Calu3 (cell line): Measurements from ENCODE around the gene ELN. TPM values are rescaled to one million over a fixed set of nuclear protein-coding genes. Genes with fewer than 3 reads are reported as not detected.

Experiments used
- BruUV-seq: library from RNA; stranded (reverse); fragments of 400-500 nt; replicated peaks from 2 replicates; lab custom pipeline; 2021; lab: Mats Ljungman, UMichigan
- CTCF ChIA-PET: fragments of 300-600 bp; sonication (Branson Sonifier 250); formaldehyde crosslinking; loops from one replicate; lab custom pipeline; 2022; ENCODE audit warnings: antibody characterized with exemption; lab: Charles Lee
- DNase-seq: peaks from one replicate; pipeline ENCODE4 v3.0.0; 2022
- H3K27ac Mint-ChIP-seq: one replicate; pipeline ENCODE4 v1.8.0; 2022; ENCODE audit warnings: mixed read lengths; ENCODE audit not compliant: unreplicated experiment
- H3K27me3 Mint-ChIP-seq: one replicate; pipeline ENCODE4 v1.8.0; 2022; ENCODE audit warnings: mixed read lengths; ENCODE audit not compliant: unreplicated experiment
- H3K36me3 Mint-ChIP-seq: one replicate; pipeline ENCODE4 v1.8.0; 2022; ENCODE audit warnings: mild to moderate bottlenecking, moderate library complexity, mixed read lengths; ENCODE audit not compliant: insufficient read depth, unreplicated experiment
- H3K4me1 Mint-ChIP-seq: one replicate; pipeline ENCODE4 v1.8.0; 2022; ENCODE audit warnings: mild to moderate bottlenecking, low read depth, mixed read lengths; ENCODE audit not compliant: unreplicated experiment
- H3K4me3 Mint-ChIP-seq: one replicate; pipeline ENCODE4 v1.8.0; 2022; ENCODE audit warnings: mild to moderate bottlenecking, low read depth, moderate library complexity, mixed read lengths; ENCODE audit not compliant: unreplicated experiment
- H3K9me3 Mint-ChIP-seq: one replicate; pipeline ENCODE4 v1.8.0; 2022; ENCODE audit warnings: low read depth, mixed read lengths; ENCODE audit not compliant: unreplicated experiment
- intact Hi-C: fragments of 100-400 bp; cut with micrococcal nuclease; formaldehyde crosslinking; loops from one replicate; pipeline ENCODE4 v1.10.0; 2022; ENCODE audit not compliant: unreplicated experiment
- total RNA-seq: library from RNA; stranded (reverse); gene quantifications from 2 replicates; pipeline ENCODE4 v1.2.3, GENCODE V29; 2022
- TF ChIP-seq, protein P1 (sequence below): fragments of 200-600 bp; IDR thresholded peaks from one replicate; pipeline ENCODE4 v1.8.0; 2022; ENCODE audit warnings: antibody characterized with exemption; ENCODE audit not compliant: unreplicated experiment

ELN gene
- total RNA-seq, 1 experiment from 2014 or later = 0.42 TPM

DNA sequence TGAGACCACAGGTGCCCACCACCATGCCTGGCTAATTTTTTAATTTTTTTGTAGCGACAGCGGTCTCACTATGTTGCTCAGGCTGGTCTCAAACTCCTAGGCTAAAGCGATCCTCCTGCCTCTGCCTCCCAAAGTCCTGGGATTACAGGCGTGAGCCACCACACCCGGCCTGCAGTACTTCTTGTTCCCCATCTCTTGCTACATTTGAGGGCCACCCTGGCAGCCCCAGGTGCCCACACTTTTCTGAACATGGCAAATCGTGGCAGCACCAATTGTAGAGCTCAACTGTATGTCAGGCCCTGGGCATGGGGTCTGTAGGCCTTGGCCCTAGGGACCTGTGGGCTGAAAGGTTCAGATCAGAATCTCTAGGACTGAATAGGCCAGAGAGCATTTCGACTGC lies 30.5 kb downstream of the ELN start:
- no TSS peak for BruUV-seq
- peaks cover 12% of the 10 kb centered on the region for H3K4me1 Mint-ChIP-seq

DNA sequence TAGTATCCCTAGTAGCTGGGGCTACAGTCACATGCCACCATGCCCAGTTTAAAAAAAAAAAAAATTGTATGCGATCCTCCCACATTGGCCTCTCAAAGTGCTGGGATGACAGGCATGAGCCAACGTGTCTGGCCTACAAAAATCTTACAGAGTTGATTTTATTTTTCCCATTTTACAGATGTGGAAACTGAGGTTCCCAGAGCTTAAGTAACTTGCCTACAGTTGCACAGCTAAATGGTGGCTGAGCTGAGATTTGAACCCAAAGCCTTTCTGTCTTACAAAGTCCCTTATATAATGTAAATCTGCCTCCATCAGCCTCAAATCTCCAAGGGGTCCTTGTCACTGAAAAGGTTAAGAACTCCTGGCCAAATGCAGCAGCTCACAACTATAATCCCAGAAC lies 31.1 kb downstream of the ELN start:
- peaks cover 20% of the 10 kb centered on the region for H3K27me3 Mint-ChIP-seq
- CTCF ChIA-PET = interaction anchor here (1.5 to 1.6 kb wide), 2 partner anchors 32 to 193 kb away, joined by 4 to 8 read pairs; no protein-coding TSS in a partner anchor
- TF ChIP-seq, protein P1, sequence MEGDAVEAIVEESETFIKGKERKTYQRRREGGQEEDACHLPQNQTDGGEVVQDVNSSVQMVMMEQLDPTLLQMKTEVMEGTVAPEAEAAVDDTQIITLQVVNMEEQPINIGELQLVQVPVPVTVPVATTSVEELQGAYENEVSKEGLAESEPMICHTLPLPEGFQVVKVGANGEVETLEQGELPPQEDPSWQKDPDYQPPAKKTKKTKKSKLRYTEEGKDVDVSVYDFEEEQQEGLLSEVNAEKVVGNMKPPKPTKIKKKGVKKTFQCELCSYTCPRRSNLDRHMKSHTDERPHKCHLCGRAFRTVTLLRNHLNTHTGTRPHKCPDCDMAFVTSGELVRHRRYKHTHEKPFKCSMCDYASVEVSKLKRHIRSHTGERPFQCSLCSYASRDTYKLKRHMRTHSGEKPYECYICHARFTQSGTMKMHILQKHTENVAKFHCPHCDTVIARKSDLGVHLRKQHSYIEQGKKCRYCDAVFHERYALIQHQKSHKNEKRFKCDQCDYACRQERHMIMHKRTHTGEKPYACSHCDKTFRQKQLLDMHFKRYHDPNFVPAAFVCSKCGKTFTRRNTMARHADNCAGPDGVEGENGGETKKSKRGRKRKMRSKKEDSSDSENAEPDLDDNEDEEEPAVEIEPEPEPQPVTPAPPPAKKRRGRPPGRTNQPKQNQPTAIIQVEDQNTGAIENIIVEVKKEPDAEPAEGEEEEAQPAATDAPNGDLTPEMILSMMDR = no peak
- H3K9me3 Mint-ChIP-seq = no peaks in the 10 kb centered on the region
- DNase-seq = no peak
- intact Hi-C loops = no loop called here
- H3K27ac Mint-ChIP-seq = peak overlapping the region; percentile 79
- H3K4me1 Mint-ChIP-seq = peaks cover 12% of the 10 kb centered on the region
- peaks cover 15% of the 10 kb centered on the region for H3K36me3 Mint-ChIP-seq
- BruUV-seq = no TSS peak
- H3K4me3 Mint-ChIP-seq = no peak overlapping the region

More for the DNA sequence above, 30.5 kb downstream of the ELN start:
- intact Hi-C loops = no loop called here
- DNase-seq = no peak
- Mint-ChIP-seq H3K4me3 (no peak overlapping the region), H3K36me3 (peaks cover 15% of the 10 kb centered on the region), H3K27ac (peak overlapping the region; percentile 3), H3K9me3 (no peaks in the 10 kb centered on the region), H3K27me3 (peaks cover 26% of the 10 kb centered on the region)
- TF ChIP-seq, protein P1 = no peak
- CTCF ChIA-PET = interaction anchor here (0.7 kb wide), 1 partner anchor 17 kb away, joined by 4 read pairs; no protein-coding TSS in a partner anchor

DNA sequence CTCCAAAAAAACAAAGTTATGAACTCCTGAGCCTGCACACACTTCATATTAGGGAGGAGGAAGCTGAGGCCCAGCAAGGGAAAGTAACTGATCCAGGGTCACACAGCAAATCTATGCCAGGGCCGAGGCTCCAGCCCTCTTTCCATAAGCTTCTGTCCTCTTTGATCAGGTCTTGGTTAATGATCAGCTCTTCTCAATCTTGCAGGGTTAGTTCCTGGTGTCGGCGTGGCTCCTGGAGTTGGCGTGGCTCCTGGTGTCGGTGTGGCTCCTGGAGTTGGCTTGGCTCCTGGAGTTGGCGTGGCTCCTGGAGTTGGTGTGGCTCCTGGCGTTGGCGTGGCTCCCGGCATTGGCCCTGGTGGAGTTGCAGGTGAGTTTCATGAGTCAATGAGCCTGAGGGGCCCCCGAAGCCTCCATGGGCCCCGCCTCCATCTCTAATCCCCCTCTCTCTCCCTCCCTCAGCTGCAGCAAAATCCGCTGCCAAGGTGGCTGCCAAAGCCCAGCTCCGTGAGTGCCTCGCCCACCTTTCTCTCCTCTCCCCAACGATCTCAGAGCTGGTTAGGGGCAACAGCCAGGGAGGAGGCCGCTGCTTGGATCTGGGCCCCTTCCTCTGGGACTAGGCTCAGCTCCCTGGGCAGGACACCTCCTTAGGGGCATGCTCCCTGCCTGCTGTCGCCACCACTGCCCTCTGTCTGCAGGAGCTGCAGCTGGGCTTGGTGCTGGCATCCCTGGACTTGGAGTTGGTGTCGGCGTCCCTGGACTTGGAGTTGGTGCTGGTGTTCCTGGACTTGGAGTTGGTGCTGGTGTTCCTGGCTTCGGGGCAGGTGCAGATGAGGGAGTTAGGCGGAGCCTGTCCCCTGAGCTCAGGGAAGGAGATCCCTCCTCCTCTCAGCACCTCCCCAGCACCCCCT lies 32.0 kb downstream of the ELN start:
- CTCF ChIA-PET = interaction anchor here (0.5 to 1.6 kb wide), 5 partner anchors 21 to 194 kb away, joined by 3 to 10 read pairs (median 4); no protein-coding TSS in a partner anchor
- H3K36me3 Mint-ChIP-seq = peaks cover 15% of the 10 kb centered on the region
- TF ChIP-seq, protein P1 = no peak
- DNase-seq = peak; percentile 67
- no peaks in the 10 kb centered on the region for H3K9me3 Mint-ChIP-seq
- BruUV-seq = no TSS peak
- peak overlapping the region; percentile 79 for H3K27ac Mint-ChIP-seq
- H3K4me1 Mint-ChIP-seq = peaks cover 12% of the 10 kb centered on the region
- peaks cover 16% of the 10 kb centered on the region for H3K27me3 Mint-ChIP-seq
- intact Hi-C loops = no loop called here
- peak overlapping the region; percentile 61 for H3K4me3 Mint-ChIP-seq

DNA sequence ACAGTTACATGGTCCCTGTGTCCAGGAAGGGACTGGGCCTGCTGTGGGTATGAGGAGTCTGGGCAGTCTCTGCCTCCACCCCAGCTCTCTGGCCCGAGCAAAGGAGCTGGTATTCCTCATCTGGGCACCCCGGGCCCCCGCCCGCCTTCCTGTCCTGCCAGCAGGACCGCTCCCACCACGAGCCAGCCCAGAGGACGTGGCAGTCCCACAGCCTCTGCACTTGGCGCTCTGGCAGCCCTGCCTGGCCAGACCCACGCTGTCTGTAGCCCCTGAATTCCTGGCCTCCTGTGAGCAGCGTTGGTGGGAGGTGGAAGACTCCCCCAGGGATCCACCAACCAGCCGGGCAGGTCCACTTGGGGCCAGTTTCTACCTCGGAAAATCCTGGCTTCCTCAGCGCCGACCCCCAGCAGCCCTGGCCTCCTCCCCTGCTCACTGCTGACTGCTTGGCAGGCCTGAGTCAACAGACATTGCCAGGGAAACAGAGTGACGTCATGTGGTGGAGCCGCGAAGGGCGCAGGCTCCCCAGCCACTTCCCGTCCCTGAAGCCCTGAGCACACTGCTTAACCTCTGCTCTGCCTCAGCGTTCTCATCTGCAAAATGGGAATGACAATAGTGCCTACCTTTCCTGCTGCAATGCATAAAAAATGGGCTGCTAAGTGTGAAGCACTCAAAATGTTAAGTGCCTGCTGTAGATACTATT lies 34.0 kb downstream of the ELN start:
- TSS peak; percentile 83 for BruUV-seq
- Mint-ChIP-seq H3K36me3 (peaks cover 15% of the 10 kb centered on the region), H3K27me3 (peaks cover 16% of the 10 kb centered on the region), H3K4me3 (peak overlapping the region; percentile 69), H3K4me1 (peaks cover 12% of the 10 kb centered on the region), H3K9me3 (no peaks in the 10 kb centered on the region), H3K27ac (peak overlapping the region; percentile 95)
- intact Hi-C loops = no loop called here
- CTCF ChIA-PET = no interaction called here
- DNase-seq = peak; percentile 75
- TF ChIP-seq, protein P1 = no peak
